ENCODE results near the gene ARL6IP5. TPM values are rescaled to one million over a fixed set of nuclear protein-coding genes. Genes with fewer than 3 reads are reported as not detected.

ARL6IP5 gene
- total and polyA plus RNA-seq, 2 of the 13 experiments (the other 11 are each of a cell fraction or from before 2014, with no cell fraction given), result 23.7 to 29.6 TPM

GRCh38 chr3:69084326-69085167 lies at the start of gene ARL6IP5 (continued):
- no peak for TF ChIP-seq BCL3 (CRISPR knock-in tag; IDR thresholded peaks at IDR 0.05)
- TF ChIP-seq ZBTB42 (CRISPR knock-in tag; IDR thresholded peaks at IDR 0.05), result no peak
- no peak for TF ChIP-seq NONO (IDR thresholded peaks at IDR 0.05)
- TF ChIP-seq NONO (CRISPR knock-in tag; conservative IDR thresholded peaks at IDR 0.05), result peak; percentile 63
- no peak for TF ChIP-seq EED (CRISPR knock-in tag; IDR thresholded peaks at IDR 0.05)
- 0 out of 2 replicates have a peak, but pooled peaks have one; percentile 11 for TF ChIP-seq NKX3-1 (CRISPR knock-in tag; IDR thresholded peaks at IDR 0.05)
- no peak for TF ChIP-seq TEAD2 (CRISPR knock-in tag; IDR thresholded peaks at IDR 0.05)
- peak; percentile 23 for TF ChIP-seq ZNF18 (CRISPR knock-in tag; IDR thresholded peaks at IDR 0.05; ENCODE audit: insufficient replicate concordance)
- no peak for TF ChIP-seq PRMT3 (CRISPR knock-in tag; IDR thresholded peaks at IDR 0.05; ENCODE audit: borderline replicate concordance, low read depth)
- TF ChIP-seq HNRNPLL (IDR thresholded peaks at IDR 0.05; ENCODE audit: low read depth, low read length, poor library complexity, severe bottlenecking), result peak; percentile 85
- no peak for TF ChIP-seq ZNF773 (CRISPR knock-in tag; IDR thresholded peaks at IDR 0.05; ENCODE audit: borderline replicate concordance)
- peak; percentile 81 for TF ChIP-seq YY1 (IDR thresholded peaks at IDR 0.05; ENCODE audit: insufficient read depth, insufficient replicate concordance, low read depth, low read length)
- TF ChIP-seq ZBTB10 (CRISPR knock-in tag; IDR thresholded peaks at IDR 0.05; ENCODE audit: borderline replicate concordance), result no peak
- peak; percentile 61; the same call in 1 of the 2 replicates for TF ChIP-seq ZNF501 (CRISPR knock-in tag; IDR thresholded peaks at IDR 0.05)
- 0 out of 2 replicates have a peak, but pooled peaks have one; percentile 11 for TF ChIP-seq HIVEP1 (CRISPR knock-in tag; IDR thresholded peaks at IDR 0.05)
- 0 out of 4 replicates have a peak, but pooled peaks of 1 of the 2 experiments have one; percentile 33 for TF ChIP-seq POLR2A (IDR thresholded peaks at IDR 0.05; ENCODE audit: insufficient read depth in 1 of 2, low read depth in 2 of 2, low read length in 2 of 2)
- TF ChIP-seq ARID3A (IDR thresholded peaks at IDR 0.05; ENCODE audit: low read depth, low read length), result 0 out of 2 replicates have a peak, but pooled peaks have one; percentile 7
- peak; percentile 64 for TF ChIP-seq ZGPAT (CRISPR knock-in tag; IDR thresholded peaks at IDR 0.05)
- 0 out of 2 replicates have a peak, but pooled peaks have one; percentile 30 for TF ChIP-seq MIXL1 (CRISPR knock-in tag; IDR thresholded peaks at IDR 0.05)
- peak; percentile 72 for TF ChIP-seq PHF8 (CRISPR knock-in tag; IDR thresholded peaks at IDR 0.05)

Data from HepG2 (cell line).